ENCODE measurements around the gene TANC1. TPM values are rescaled to one million over a fixed set of nuclear protein-coding genes. Genes with fewer than 3 reads are reported as not detected.

The TANC1 gene
- total and polyA plus RNA-seq, 2 experiments from 2014 or later, result 2.8 to 9.5 TPM

GRCh38 chr2:158993721-158994587 lies 25.5 kb downstream of the TANC1 start:
- DNase-seq (ENCODE audit: low spot score), result no peak
- H3K4me3 ChIP-seq, result no peak overlapping the region
- Mint-ChIP-seq H3K36me3 (ENCODE audit: low read depth) (no peaks in the 10 kb centered on the region), H3K9me3 (no peaks in the 10 kb centered on the region), H3K4me3 (no peak overlapping the region), H3K27ac (no peak overlapping the region), H3K4me1 (peaks cover 14% of the 10 kb centered on the region), H3K27me3 (ENCODE audit: insufficient read depth, low read depth, poor library complexity) (peaks cover 5% of the 10 kb centered on the region)
- no peaks in the 10 kb centered on the region for H3F3A ChIP-seq (replicated peaks; ENCODE audit: low read depth)
- no peaks in the 10 kb centered on the region for H3K36me3 ChIP-seq (ENCODE audit: insufficient read depth)
- H3K9me2 ChIP-seq (ENCODE audit: insufficient read depth), result no peaks in the 10 kb centered on the region
- H3K27ac ChIP-seq (ENCODE audit: low read depth), result no peak overlapping the region
- peaks cover 14% of the 10 kb centered on the region for H3K4me1 ChIP-seq (ENCODE audit: insufficient read depth)
- 0 out of 2 replicates have a peak, but pooled peaks cover 7% of the 10 kb centered on the region for H4K20me1 ChIP-seq (replicated peaks; ENCODE audit: insufficient read depth)
- no peak for ATAC-seq
- no peak overlapping the region for H2AFZ ChIP-seq
- H3K79me2 ChIP-seq (replicated peaks; ENCODE audit: insufficient read depth), result peaks cover 8% of the 10 kb centered on the region; the same call in 1 of the 2 replicates
- H3K4me2 ChIP-seq, result no peak overlapping the region
- TF ChIP-seq NANOG (IDR thresholded peaks at IDR 0.05; ENCODE audit: borderline replicate concordance), result no peak
- TF ChIP-seq ZNF331 (CRISPR knock-in tag; IDR thresholded peaks at IDR 0.05; ENCODE audit: low read depth), result no peak
- TF ChIP-seq EZH2 (IDR thresholded peaks at IDR 0.05; ENCODE audit: low read depth, unreplicated experiment), result no peak
- TF ChIP-seq ZNF462 (CRISPR knock-in tag; IDR thresholded peaks at IDR 0.05), result no peak
- no peak for TF ChIP-seq ETS1 (IDR thresholded peaks at IDR 0.05)
- no peaks in the 10 kb centered on the region for H3K27me3 ChIP-seq (ENCODE audit: insufficient read depth)
